Measurements from ENCODE around the gene CA6. TPM values are rescaled to one million over a fixed set of nuclear protein-coding genes. Genes with fewer than 3 reads are reported as not detected.
A peak's percentile ranks its signal among the peaks of the same experiment; 100 is the strongest.
"Not testable (repeated sequence)": the region's sequence is repeated elsewhere in the genome, so short reads cannot be mapped to it uniquely, and the experiment has no call there.

The CA6 gene
- total RNA-seq, 1 experiment from 2014 or later, result not detected

GRCh38 chr1:8914466-8914865 lies 31.2 kb upstream of the CA6 start:
- Histone ChIP-seq H3K27ac (ENCODE audit: low read length) (peak overlapping the region; percentile 66; the same call in 1 of the 2 replicates), H3K4me3 (ENCODE audit: low read depth in 2 of 2, low read length in 2 of 2) (no peak overlapping the region), H3K27me3 (ENCODE audit: control insufficient read depth, insufficient read depth, low read length) (no peaks in the 10 kb centered on the region), H3K9me3 (ENCODE audit: control insufficient read depth, insufficient read depth, low read depth, low read length) (no peaks in the 10 kb centered on the region), H3K4me1 (ENCODE audit: control insufficient read depth, insufficient read depth, low read length) (peaks cover 15% of the 10 kb centered on the region), H3K36me3 (ENCODE audit: control insufficient read depth, insufficient read depth, low read length) (no peaks in the 10 kb centered on the region)
- no peak for ATAC-seq
- intact Hi-C loops (cut with micrococcal nuclease; ENCODE audit: unreplicated experiment), result no loop called here
- no TSS peak for BruUV-seq (replicated peaks)
- no peak for TF ChIP-seq POLR2AphosphoS5 (IDR thresholded peaks at IDR 0.05; ENCODE audit: low read depth, low read length)
- no peak for TF ChIP-seq SIN3A (IDR thresholded peaks at IDR 0.05; ENCODE audit: borderline replicate concordance, insufficient read depth, low read depth, low read length)
- TF ChIP-seq TCF7L2 (IDR thresholded peaks at IDR 0.05; ENCODE audit: low read depth, low read length), result no peak
- no peak for TF ChIP-seq CTCF (IDR thresholded peaks at IDR 0.05)
- no peak for TF ChIP-seq REST (IDR thresholded peaks at IDR 0.05; ENCODE audit: insufficient read depth in 1 of 2, low read depth in 2 of 2, low read length in 1 of 2)
- ChIA-PET CTCF (interaction anchor here (2.5 kb wide), 1 partner anchor 90 kb away, joined by 10 read pairs; no protein-coding TSS in a partner anchor), POLR2A (no interaction called here)
- in situ Hi-C loops (cut with HindIII; ENCODE audit: low pct_unique_long_range_greater_than_20kb, low sequenced_read_pairs), result no loop called here
- no peak for DNase-seq (ENCODE audit: low read depth, low spot score)

GRCh38 chr1:8915446-8915845 lies 30.2 kb upstream of the CA6 start:
- ATAC-seq, result no peak
- no peaks in the 10 kb centered on the region for H3K9me3 ChIP-seq (ENCODE audit: control insufficient read depth, insufficient read depth, low read depth, low read length)
- BruUV-seq (replicated peaks), result no TSS peak
- peak overlapping the region; percentile 66 for H3K27ac ChIP-seq (ENCODE audit: low read length)
- H3K27me3 ChIP-seq (ENCODE audit: control insufficient read depth, insufficient read depth, low read length), result no peaks in the 10 kb centered on the region
- POLR2A ChIA-PET, result no interaction called here
- intact Hi-C loops (cut with micrococcal nuclease; ENCODE audit: unreplicated experiment), result loop anchor here (5.0 kb wide), 1 partner anchor 187 kb away; no protein-coding TSS in a partner anchor
- 0 out of 2 replicates have a peak, but pooled peaks have one; percentile 34 for TF ChIP-seq TCF7L2 (IDR thresholded peaks at IDR 0.05; ENCODE audit: low read depth, low read length)
- no peak for TF ChIP-seq SIN3A (IDR thresholded peaks at IDR 0.05; ENCODE audit: borderline replicate concordance, insufficient read depth, low read depth, low read length)
- H3K36me3 ChIP-seq (ENCODE audit: control insufficient read depth, insufficient read depth, low read length), result no peaks in the 10 kb centered on the region
- DNase-seq (ENCODE audit: low read depth, low spot score), result no peak
- no peak overlapping the region for H3K4me3 ChIP-seq (ENCODE audit: low read depth in 2 of 2, low read length in 2 of 2)
- H3K4me1 ChIP-seq (ENCODE audit: control insufficient read depth, insufficient read depth, low read length), result peaks cover 15% of the 10 kb centered on the region
- CTCF ChIA-PET, result interaction anchor here (0.6 to 2.5 kb wide), 2 partner anchors 89 to 467 kb away, joined by 5 to 10 read pairs; no protein-coding TSS in a partner anchor
- in situ Hi-C loops (cut with HindIII; ENCODE audit: low pct_unique_long_range_greater_than_20kb, low sequenced_read_pairs), result no loop called here

GRCh38 chr1:8917536-8917935 lies 28.1 kb upstream of the CA6 start:
- not testable (repeated sequence) for H3K9me3 ChIP-seq (ENCODE audit: control insufficient read depth, insufficient read depth, low read depth, low read length)
- intact Hi-C loops (cut with micrococcal nuclease; ENCODE audit: unreplicated experiment), result loop anchor here (5.0 kb wide), 1 partner anchor 185 kb away; no protein-coding TSS in a partner anchor

More at GRCh38 chr1:8917536-8917935, 28.1 kb upstream of the CA6 start:
- H3K27me3 ChIP-seq (ENCODE audit: control insufficient read depth, insufficient read depth, low read length); DNase-seq (ENCODE audit: low read depth, low spot score); in situ Hi-C loops (cut with HindIII; ENCODE audit: low pct_unique_long_range_greater_than_20kb, low sequenced_read_pairs); BruUV-seq (replicated peaks); H3K4me3 ChIP-seq (ENCODE audit: low read depth in 2 of 2, low read length in 2 of 2); H3K36me3 ChIP-seq (ENCODE audit: control insufficient read depth, insufficient read depth, low read length): not testable (repeated sequence)
- H3K27ac ChIP-seq (ENCODE audit: low read length), result peak overlapping the region; percentile 65; the same call in 1 of the 2 replicates
- ChIA-PET CTCF (interaction anchor here (0.6 to 2.3 kb wide), 5 partner anchors 68 to 559 kb away, joined by 3 to 21 read pairs (median 5); no protein-coding TSS in a partner anchor), POLR2A (interaction anchor here (0.6 to 0.7 kb wide), 3 partner anchors 27 to 248 kb away, joined by 3 to 15 read pairs (median 7); no protein-coding TSS in a partner anchor)
- ATAC-seq, result peak; percentile 27
- peaks cover 15% of the 10 kb centered on the region for H3K4me1 ChIP-seq (ENCODE audit: control insufficient read depth, insufficient read depth, low read length)
